C1 segment of cervical spinal cord (tissue), 14 donors: ENCODE measurements around the gene LZTS2.

Experiments
- DNase-seq, 14 donors: peaks; one replicate each; lab custom pipeline; 2025; lab: John Stamatoyannopoulos, UW

The LZTS2 gene

GRCh38 chr10:101050208-101051069 is 50.8 kb downstream of the LZTS2 start:
- peak in 5 of 14 donors; percentile 15 to 41 (median 28) for DNase-seq

DNA sequence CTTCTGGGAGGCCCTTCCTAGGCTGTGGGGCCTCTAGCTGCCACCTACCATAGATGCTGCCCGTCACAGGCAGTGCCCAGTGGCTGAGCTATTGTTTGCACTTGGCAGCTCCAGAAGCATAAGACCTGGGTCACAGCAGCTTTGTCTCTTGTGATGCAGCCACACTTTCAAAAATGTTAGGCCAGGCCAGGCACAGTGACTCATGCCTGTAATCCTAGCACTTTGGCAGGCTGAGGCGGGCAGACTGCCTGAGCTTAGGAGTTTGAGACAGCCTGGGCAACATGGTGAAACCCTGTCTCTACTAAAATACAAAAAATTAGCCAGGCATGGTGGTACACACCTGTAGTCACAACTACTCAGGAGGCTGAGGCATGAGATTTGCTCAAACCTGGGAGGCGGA is 52.7 kb downstream of the LZTS2 start:
- DNase-seq, result peak in 2 of 14 donors; percentile 21 to 56

DNA sequence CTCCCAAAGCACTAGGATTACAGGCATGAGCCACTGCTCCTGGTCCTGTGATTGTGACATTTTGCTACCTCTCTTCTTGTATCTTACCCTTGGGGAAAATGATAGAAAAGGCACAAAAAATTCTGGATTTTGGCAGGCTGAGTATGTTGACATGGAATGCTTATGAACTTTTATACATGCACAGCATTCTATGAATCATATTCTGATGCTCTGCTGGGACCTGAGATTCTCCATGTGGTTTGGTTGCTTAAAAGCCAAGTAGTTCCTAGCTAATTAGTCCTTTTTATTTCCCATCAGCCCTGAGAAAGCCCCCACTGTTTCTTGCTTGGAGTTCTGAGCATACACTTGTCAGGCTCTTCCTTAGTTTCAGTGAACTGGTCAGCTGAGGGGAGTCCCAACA is 53.9 kb downstream of the LZTS2 start:
- DNase-seq, result no peak

- no peak for DNase-seq
These were observed 54.7 kb downstream of the LZTS2 start for GRCh38 chr10:101054351-101054750.

DNA sequence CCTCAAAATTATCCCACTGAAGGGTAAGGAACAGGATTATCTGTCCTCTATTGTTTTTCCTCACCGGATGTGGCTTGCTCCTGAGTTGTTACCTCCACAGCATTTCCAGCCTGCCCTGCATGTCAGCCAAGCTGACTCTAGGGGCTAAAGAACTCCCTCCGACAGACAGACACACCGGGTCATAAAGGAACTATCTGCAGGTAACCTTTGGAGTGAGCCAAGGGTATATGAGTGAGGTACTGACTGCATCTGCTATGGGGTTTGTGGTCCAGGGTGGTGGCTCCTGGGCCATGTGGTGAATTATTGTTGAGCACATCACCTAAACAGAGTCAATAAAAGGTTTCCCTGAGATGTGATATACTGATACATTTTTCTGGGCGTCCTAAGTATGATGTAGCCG is 55.3 kb downstream of the LZTS2 start:
- DNase-seq, result no peak

DNA sequence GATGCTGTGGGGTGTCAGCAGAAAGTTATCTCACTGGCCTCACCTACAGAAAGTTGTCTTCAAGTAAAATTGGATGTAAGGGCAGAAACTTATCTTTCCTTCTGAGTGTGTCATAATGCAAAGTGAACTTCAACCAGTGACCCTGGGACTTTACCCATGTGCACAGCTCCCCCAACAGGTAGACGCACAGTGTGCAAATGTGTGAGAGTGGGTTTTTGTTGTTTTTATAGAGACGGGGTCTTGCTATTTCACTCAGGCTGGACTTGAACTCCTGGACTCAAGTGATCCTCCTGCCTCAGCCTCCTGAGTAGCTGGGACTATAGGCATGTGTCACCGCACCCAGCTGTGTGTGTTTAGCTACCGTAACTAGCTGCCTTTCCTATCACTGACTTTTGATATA is 55.8 kb downstream of the LZTS2 start:
- DNase-seq, result no peak

- DNase-seq, result no peak
These were observed 57.0 kb downstream of the LZTS2 start for GRCh38 chr10:101056365-101057151.
